Ascending aorta (tissue), 2 donors: ENCODE results near the gene ASAP3. TPM values are rescaled to one million over a fixed set of nuclear protein-coding genes. Genes with fewer than 3 reads are reported as not detected.

Source experiments
- DNase-seq, 2 donors: peaks; one replicate each; pipeline ENCODE4 v3.0.0-alpha.2; 2019; ENCODE audit warnings: low spot score in 2 of 2
- H3K27ac ChIP-seq, 2 donors: fragments of 200-600 bp; sonication (generic); one replicate each; pipeline ENCODE4 v1.5.1; 2016 to 2017; ENCODE audit warnings: mild to moderate bottlenecking in 1 of 2
- H3K27me3 ChIP-seq: fragments of 200-600 bp; sonication (generic); one replicate; pipeline ENCODE4 v1.5.1; 2017
- H3K36me3 ChIP-seq, 2 donors: fragments of 200-600 bp; sonication (generic); one replicate each; pipeline ENCODE4 v1.5.1; 2016
- H3K4me1 ChIP-seq, 2 donors: fragments of 200-600 bp; sonication (generic); one replicate each; pipeline ENCODE4 v1.5.1; 2016 to 2017; ENCODE audit warnings: mild to moderate bottlenecking in 1 of 2
- H3K4me3 ChIP-seq, 2 donors: fragments of 200-600 bp; sonication (generic); one replicate each; pipeline ENCODE4 v1.5.1; 2016 to 2017; ENCODE audit warnings: mild to moderate bottlenecking in 1 of 2
- H3K9me3 ChIP-seq, 2 donors: fragments of 200-600 bp; sonication (generic); one replicate each; pipeline ENCODE4 v1.5.1; 2016
- intact Hi-C: fragments of 100-400 bp; cut with DNase I; formaldehyde crosslinking; loops from one replicate; pipeline ENCODE4 v1.15.1; 2023
- total RNA-seq: library from RNA; depleted of rRNA; stranded (reverse); fragments of >200 nt; gene quantifications from one replicate; pipeline ENCODE4 v1.1.0, GENCODE V29; 2016
- TF ChIP-seq, protein P1 (sequence below), 3 experiments: fragments of 200-600 bp in 2 of 3; fragments of 450-650 bp in 1 of 3; sonication (generic) in 2 of 3; IDR thresholded peaks; one replicate each; pipeline ENCODE4 v1.5.1; 2016 to 2019; ENCODE audit warnings: antibody characterized with exemption in 3 of 3, mild to moderate bottlenecking in 1 of 3, moderate library complexity in 1 of 3

ASAP3 gene
- total RNA-seq, 1 donor from 2014 or later, result 125 TPM

DNA sequence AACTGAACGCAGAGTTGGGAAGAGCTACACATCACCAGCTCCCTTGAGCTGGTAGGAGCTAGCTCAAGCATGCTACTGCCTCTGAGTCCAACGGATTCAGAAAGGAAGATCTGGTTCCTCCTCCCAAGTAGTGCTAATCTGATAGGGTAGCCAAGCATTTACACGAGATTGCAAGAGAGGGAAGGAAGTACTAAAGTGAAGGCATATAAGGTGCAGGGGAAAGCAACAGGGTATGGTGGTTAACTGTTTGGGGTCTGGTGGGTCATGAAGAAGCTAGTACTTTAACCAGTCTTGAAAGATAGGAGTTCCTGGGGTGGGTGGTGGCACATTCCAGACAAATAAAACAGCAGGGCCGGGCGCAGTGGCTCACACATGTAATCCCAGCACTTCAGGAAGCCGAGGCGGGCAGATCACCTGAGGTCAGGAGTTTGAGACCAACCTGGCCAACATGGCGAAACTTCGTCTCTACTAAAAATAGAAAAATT is 94.1 kb downstream of the ASAP3 start:
- Histone ChIP-seq H3K9me3 (no peaks in the 10 kb centered on the region), H3K27me3 (no peaks in the 10 kb centered on the region), H3K4me1 (no peaks in the 10 kb centered on the region), H3K4me3 (no peak overlapping the region), H3K36me3 (peaks cover 4 to 32% of the 10 kb centered on the region in 2 donors), H3K27ac (no peak overlapping the region)
- DNase-seq, result no peak
- TF ChIP-seq, protein P1, sequence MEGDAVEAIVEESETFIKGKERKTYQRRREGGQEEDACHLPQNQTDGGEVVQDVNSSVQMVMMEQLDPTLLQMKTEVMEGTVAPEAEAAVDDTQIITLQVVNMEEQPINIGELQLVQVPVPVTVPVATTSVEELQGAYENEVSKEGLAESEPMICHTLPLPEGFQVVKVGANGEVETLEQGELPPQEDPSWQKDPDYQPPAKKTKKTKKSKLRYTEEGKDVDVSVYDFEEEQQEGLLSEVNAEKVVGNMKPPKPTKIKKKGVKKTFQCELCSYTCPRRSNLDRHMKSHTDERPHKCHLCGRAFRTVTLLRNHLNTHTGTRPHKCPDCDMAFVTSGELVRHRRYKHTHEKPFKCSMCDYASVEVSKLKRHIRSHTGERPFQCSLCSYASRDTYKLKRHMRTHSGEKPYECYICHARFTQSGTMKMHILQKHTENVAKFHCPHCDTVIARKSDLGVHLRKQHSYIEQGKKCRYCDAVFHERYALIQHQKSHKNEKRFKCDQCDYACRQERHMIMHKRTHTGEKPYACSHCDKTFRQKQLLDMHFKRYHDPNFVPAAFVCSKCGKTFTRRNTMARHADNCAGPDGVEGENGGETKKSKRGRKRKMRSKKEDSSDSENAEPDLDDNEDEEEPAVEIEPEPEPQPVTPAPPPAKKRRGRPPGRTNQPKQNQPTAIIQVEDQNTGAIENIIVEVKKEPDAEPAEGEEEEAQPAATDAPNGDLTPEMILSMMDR (IDR thresholded peaks at IDR 0.05), result no peak
- intact Hi-C loops, result no loop called here

- H3K27me3 ChIP-seq, result no peaks in the 10 kb centered on the region
- H3K4me3 ChIP-seq, result no peak overlapping the region
- H3K27ac ChIP-seq, result no peak overlapping the region
- DNase-seq, result no peak
- H3K9me3 ChIP-seq, result no peaks in the 10 kb centered on the region
- TF ChIP-seq, protein P1 (IDR thresholded peaks at IDR 0.05), result no peak
- peaks cover 0 to 2% of the 10 kb centered on the region in 2 donors for H3K4me1 ChIP-seq
- intact Hi-C loops, result no loop called here
- peaks cover 14 to 35% of the 10 kb centered on the region in 2 donors for H3K36me3 ChIP-seq
These were observed 96.5 kb downstream of the ASAP3 start for GRCh38 chr1:23387494-23387893.

- intact Hi-C loops, result no loop called here
- peaks cover 16 to 40% of the 10 kb centered on the region in 2 donors for H3K36me3 ChIP-seq
- TF ChIP-seq, protein P1 (IDR thresholded peaks at IDR 0.05), result no peak
- H3K9me3 ChIP-seq, result no peaks in the 10 kb centered on the region
- DNase-seq, result no peak
- peaks cover 0 to 2% of the 10 kb centered on the region in 2 donors for H3K4me1 ChIP-seq
- no peaks in the 10 kb centered on the region for H3K27me3 ChIP-seq
- peak overlapping the region; percentile 27 to 45 for H3K27ac ChIP-seq
- H3K4me3 ChIP-seq, result no peak overlapping the region
These were observed 98.8 kb downstream of the ASAP3 start for GRCh38 chr1:23385119-23385621.

- Histone ChIP-seq H3K4me1 (peaks cover 0 to 2% of the 10 kb centered on the region in 2 donors), H3K27me3 (no peaks in the 10 kb centered on the region), H3K9me3 (no peaks in the 10 kb centered on the region), H3K4me3 (no peak overlapping the region), H3K36me3 (peaks cover 16 to 40% of the 10 kb centered on the region in 2 donors), H3K27ac (peak overlapping the region in 1 of 2 donors; percentile 45)
- DNase-seq, result no peak
- intact Hi-C loops, result no loop called here
- TF ChIP-seq, protein P1 (IDR thresholded peaks at IDR 0.05), result no peak
These were observed 99.5 kb downstream of the ASAP3 start for GRCh38 chr1:23384312-23385058.

DNA sequence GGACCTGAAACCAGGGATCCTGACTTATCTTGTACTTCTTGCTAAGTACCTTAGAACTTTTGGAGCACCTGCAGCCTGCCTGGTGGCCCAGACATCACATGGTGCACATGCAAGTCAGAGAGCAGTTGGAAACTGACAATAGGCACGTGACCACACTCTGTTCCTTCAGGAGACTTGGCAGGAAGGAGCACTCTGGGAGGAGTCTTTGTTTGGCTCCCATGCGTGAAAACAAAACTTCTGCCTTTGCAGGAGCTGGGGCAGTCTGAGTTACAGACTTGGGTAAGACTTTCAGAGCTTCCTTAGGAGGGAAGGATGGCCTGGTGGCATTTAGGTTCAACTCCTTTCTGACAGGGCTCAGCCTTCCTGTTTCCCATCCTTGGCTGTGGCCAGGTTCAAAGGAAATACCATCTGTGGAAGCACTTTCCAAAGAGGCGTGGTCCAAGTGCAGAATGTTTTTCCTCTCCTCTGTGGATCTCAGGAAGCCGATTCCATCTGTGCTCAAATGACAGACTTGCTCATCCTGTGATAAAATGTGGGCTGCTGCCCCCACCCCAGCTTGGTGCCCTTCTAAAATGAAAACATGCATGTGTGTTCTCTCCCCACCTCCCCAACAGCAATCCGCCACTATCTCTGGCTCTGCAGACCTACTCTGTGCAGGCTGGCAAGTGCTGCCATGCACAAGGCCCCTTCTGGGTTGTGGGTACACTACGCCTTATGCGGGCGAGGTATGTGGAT is 100.2 kb downstream of the ASAP3 start:
- TF ChIP-seq, protein P1 (IDR thresholded peaks at IDR 0.05), result no peak
- H3K9me3 ChIP-seq, result no peaks in the 10 kb centered on the region
- H3K36me3 ChIP-seq, result peaks cover 16 to 40% of the 10 kb centered on the region in 2 donors
- intact Hi-C loops, result no loop called here
- H3K4me1 ChIP-seq, result peaks cover 0 to 2% of the 10 kb centered on the region in 2 donors
- H3K4me3 ChIP-seq, result no peak overlapping the region
- H3K27ac ChIP-seq, result no peak overlapping the region
- no peaks in the 10 kb centered on the region for H3K27me3 ChIP-seq
- DNase-seq, result no peak
